Dedifferentiated amniotic fluid mesenchymal stem cell (primary cell): ENCODE data around the gene NPHP3.
"Not testable (repeated sequence)": the region's sequence is repeated elsewhere in the genome, so short reads cannot be mapped to it uniquely, and the experiment has no call there.

Experiments
- DNase-seq: peaks from one replicate; pipeline ENCODE4 v3.0.0-alpha.2; 2016; ENCODE audit errors: extremely low spot score

NPHP3 gene, protein sequence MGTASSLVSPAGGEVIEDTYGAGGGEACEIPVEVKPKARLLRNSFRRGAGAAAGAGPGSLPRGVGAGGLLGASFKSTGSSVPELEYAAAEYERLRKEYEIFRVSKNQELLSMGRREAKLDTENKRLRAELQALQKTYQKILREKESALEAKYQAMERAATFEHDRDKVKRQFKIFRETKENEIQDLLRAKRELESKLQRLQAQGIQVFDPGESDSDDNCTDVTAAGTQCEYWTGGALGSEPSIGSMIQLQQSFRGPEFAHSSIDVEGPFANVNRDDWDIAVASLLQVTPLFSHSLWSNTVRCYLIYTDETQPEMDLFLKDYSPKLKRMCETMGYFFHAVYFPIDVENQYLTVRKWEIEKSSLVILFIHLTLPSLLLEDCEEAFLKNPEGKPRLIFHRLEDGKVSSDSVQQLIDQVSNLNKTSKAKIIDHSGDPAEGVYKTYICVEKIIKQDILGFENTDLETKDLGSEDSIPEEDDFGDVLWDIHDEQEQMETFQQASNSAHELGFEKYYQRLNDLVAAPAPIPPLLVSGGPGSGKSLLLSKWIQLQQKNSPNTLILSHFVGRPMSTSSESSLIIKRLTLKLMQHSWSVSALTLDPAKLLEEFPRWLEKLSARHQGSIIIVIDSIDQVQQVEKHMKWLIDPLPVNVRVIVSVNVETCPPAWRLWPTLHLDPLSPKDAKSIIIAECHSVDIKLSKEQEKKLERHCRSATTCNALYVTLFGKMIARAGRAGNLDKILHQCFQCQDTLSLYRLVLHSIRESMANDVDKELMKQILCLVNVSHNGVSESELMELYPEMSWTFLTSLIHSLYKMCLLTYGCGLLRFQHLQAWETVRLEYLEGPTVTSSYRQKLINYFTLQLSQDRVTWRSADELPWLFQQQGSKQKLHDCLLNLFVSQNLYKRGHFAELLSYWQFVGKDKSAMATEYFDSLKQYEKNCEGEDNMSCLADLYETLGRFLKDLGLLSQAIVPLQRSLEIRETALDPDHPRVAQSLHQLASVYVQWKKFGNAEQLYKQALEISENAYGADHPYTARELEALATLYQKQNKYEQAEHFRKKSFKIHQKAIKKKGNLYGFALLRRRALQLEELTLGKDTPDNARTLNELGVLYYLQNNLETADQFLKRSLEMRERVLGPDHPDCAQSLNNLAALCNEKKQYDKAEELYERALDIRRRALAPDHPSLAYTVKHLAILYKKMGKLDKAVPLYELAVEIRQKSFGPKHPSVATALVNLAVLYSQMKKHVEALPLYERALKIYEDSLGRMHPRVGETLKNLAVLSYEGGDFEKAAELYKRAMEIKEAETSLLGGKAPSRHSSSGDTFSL (N-terminal part only)

DNA sequence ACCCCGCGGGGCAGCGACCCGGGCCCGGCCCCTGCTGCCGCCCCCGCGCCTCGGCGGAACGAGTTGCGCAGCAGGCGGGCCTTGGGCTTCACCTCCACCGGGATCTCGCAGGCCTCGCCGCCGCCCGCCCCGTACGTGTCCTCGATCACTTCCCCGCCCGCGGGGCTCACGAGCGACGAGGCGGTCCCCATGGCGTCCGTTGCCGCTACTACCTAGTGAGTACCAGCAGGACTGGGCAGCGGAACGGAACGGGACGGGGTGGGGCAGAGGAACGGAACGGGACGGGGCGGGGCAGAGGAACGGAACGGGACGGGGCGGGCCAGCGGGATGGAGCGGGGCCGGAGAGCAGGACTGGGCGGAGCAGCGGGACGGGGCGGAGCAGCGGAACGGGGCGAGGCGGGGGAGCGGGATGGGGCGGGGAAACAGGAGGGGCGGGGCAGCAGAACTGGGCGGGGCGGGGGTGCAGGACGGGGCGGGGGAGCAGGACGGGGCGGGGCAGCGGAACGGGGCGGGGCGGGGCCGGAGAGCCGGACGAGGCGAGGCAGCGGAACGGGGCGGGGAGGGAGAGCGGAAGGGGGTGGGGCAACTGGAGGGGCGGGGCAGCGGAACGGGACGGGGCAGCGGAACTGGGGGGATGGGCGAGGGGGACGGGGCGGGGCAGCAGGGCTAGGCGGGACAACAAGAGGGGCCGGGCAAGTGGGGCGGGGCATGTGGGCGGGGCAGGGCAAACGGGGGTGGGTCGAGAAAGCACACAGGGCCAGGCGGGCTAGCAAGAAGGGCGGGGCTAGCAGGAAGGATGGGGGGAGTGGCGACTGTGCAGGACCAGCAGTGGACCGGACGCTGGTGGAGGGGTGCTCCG, at the start of gene NPHP3:
NPHP3 (minus strand) TSS at position 245 of the 859 bp plus-strand sequence; CDS start at position 191, 54 bp downstream.
- peak; percentile 95 for DNase-seq

DNA sequence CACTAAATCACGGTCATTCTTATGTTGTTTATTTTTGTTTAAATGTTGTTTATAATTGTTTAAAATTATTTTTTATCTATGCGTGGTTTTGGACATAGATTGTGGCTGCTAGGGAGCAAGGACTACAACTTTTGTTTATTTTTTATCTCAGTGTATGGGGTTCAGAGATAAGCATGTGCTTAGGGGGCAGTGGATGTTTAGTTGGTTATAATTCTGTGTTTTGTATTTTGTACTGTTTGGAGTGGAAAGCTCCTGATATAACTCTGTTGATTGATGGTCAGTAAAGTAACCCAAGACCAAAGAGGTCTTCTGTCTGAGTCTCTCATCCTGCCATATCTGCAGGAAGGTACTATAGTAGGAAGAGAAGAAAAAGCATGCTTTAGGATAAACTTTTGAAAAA, 36.5 kb upstream of the NPHP3 start:
- no peak for DNase-seq

DNA sequence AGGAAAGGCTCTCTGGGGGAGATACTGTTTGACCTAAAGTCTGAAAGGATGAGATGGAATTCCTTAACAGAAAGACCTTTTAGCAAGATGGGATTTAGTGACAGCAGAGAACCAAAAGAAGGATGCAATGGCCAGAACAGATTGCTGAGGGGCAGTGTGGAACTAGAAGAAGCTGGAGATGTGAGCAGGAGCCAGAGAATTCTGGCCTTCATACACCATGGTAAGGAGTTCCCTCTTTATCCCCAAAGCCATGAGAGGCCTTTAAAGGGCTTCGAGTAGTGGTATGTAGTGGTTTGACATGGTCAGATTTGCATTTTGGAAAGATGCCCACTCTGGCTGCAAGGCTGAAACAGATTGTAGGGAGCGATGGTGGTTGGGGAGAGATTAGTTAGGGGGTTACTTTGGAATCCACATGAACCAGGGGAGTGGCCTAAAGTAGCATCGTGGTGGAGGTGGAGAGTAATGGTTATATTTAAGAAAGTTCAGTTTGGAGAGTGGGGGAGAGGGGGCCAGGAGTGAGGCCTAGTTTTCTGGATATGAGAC, 34.0 kb upstream of the NPHP3 start:
- DNase-seq = no peak

DNA sequence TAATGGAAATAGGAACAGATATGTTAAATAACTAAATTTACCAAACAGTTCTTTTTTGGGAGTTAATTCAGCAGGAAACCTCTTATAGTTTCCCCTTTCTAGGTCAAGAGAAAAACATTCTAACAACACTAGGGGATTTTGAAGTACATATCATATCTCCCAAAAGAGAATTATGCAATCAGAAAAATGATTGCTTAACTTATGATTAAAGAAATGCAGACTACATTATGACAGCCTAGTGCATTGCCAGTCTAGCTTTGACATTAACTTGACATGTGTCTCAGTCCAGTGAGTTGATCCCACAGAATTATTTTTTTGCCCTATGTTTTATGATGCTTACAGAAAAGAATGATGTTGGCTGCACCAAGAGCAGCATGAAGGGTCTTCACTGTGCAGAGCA, 31.7 kb upstream of the NPHP3 start:
- DNase-seq = no peak

DNA sequence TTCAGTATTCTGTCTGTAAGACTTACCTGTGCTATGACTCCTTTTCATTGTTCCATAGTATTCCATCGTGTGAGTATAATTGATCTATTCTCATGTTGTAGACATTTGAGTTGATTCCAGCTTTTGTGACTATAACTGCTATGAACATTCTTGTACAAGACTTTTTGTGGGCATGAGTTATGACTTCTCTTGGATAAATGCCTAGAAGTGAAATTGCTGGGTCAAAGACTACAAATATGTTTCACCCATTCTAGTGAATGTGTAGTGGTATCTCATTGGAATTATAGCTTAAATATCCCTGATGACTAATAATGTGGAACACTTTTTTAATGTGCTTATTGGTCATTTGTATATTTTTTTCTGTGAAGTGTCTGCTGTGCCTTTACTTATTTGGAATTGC, 27.6 kb upstream of the NPHP3 start:
- no peak for DNase-seq

DNA sequence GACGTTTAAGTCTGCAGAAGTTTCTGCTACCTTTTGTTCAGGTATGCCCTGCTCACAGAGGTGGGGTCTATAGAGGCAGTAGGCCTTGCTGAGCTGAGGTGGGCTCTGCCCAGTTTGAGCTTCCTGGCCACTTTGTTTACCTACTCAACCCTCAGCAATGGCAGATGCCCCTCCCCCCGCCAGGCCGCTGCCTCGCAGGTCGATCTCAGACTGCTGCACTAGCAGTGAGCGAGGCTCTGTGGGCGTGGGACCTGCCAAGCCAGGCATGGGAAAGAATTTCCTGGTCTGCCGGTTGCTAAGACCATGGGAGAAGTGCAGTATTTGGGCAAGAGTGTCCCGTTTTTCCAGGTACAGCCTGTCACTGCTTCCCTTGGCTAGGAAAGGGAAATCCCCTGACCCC, 24.5 kb upstream of the NPHP3 start:
- not testable (repeated sequence) for DNase-seq

DNA sequence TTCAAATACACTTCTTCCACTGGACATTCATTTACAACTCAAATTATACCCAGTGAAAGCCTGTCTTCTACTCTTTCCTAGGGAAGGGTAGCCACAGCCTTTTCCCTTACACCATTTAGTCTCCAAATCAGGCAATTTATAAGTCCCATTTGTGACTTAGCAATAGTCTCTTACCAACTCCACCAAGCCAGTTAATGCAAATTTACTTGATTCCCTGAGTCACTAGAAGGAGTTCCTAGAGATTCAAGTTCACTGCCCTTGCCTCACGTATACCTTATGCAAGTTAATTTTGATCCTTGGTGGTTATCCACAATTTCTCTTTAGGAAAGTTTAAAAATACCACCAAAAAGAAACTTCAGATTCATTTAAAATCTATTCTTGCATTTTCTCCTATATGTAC, 16.1 kb upstream of the NPHP3 start:
- DNase-seq = no peak

DNA sequence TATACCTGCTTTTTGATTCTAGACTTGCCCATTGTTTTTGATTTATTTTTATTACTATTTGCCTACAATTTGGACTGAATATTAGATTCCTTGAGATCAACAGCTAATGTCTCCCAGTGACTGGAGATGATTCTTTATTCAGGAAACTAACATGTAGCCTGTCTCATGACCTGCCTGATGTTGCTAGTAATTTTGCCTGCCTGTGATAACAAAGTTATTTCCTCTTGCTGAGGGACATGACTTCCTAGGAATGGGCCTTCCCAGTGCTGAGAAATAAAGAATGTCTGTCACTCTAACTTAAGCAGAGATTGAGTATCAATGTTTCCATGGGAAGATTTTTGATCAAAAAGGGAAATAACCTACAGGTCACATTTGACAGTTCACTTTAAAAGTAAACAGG, 13.4 kb upstream of the NPHP3 start:
- DNase-seq = no peak

DNA sequence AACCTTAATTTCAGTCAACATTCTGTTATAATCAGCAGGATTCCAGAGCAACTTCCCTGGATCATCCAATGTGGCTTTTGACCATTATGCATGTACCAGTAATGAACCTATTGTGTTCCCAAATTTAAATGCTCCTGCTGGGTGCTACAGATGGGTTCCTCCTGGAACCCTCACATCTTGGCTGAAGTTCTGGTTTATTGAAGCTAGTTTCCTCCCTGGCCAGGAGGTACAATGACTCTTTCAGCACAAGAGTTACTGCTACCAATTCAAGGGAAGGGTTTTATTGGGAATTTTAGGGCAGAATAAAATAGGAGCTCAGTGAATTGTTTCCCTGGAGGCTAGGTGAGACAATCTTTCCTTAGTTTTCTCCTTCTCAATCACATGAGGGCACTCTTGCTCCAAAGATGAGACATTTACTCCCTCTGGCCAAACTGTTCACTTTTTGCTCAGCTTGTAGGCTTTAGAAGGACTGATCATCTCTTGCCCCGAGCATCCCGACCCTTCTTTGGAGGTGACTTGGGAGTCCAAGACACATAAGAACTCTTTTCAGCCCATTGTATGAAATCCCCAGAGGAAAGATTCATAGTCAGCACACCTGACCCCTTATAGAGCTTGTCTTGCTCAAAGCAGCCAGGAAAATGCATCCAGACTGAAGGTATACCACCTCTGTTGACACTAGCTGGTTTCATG, 8.8 kb upstream of the NPHP3 start:
- peak; percentile 60 for DNase-seq

DNA sequence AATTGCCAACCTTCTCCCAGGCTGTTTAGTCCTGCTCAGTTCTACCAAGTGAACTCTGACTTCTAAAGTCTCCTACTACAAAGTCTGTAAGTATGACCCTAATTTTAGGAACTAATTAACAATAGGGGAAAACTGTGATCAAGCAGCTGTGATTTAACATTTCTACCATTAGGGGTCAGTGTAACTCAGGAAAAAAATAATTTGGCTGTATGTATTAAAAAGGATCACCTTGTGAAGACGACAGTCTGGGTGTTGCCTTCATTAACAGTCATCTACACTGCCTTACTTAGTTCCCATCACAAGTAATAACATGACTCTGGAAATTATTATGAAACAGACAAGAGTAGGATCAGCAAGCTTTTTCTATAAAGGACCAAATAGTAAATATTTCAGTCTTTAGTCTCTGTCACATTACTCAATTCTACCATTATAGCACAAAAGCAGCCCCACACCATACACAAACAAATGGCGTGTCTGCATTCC, 4.2 kb upstream of the NPHP3 start:
- peak; percentile 45 for DNase-seq

DNA sequence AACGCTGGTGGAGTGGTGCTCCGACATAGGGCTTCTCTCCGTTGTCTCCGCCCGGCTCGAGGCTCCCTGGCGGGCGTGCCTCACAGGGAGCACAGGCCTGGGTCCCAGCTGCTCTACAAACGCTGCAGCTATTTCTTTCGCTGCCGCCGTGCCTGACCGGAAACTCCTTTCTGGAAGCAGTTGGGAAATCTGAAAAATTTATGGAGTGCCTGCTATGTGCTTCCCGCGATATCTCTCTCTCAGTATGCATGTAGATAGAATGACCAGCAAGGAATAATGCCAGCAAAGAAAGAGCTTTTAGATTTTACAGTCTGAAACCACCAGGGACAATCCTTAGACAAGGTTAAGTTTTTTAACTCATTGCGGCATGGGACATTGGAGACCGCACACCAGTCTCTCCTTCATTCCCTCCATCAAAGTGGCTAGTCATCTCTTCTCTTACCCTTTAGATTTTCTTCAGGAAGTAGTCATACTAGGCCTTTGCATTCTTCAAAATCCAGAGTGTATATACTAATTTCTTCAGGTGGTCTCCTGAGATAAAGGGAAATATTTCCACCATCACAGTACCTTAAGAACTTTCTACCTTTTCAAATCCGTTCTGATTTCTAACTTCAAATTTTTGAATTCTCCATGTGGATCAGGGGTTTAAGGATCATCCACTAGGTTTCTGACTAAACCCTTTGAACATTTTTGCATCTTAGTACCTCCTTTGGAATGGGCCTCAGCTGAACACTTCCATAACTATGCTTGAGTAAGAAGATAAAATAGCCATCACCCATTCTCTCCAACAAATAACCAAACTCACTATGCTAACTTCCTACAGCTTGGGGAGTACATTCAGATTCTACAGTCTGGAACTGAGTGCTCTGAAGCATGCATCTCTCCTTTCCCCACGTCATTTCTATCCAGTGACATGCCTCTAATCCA, 1.1 kb upstream of the NPHP3 start:
- peak; percentile 58 for DNase-seq

DNA sequence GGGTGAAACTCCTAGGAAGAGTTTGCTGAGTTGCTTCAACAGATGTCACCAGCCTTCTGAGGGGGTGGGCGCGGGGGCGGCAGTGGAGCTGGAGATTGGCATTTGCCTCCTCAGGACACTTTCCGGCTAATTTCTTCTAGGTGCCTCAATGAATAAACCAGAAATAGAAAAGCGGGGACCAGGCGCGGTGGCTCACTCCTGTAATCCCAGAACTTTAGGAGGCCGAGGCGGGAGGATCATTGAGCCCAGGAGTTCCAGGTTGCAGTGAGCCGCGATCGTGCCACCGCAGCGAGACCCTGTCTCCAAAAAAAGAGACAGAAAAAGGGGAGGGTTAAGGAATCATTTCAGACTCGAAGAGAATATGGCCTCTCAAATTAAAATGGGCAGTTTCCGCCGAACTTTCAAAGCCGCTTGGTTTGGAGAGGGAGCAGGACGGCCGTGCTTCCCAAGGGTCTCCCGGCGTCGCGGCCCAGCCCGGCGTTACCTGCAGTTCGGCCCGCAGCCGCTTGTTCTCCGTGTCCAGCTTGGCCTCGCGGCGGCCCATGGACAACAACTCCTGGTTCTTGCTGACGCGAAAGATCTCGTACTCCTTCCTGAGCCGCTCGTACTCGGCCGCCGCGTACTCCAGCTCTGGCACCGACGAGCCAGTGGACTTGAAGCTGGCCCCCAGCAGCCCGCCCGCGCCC, 587 bp downstream of the NPHP3 start:
- DNase-seq = peak; percentile 56

DNA sequence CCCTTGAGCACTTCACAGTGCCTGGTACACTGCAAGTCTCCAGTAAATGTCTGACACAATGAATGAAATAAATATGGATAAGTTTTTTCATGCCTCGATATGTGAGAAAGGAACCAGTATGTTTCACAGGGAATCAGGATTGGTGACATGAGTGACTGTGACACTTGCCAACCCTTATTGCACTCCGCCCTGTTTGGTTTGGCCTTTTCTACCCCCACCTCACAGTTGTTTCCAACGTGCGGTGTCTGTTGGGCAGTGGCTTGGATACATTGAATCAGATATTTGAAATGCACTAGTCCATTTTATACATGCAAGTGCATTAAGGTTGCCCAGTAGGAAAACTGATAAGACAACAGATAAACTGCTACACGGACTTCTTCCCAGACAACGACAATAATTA, 2.0 kb downstream of the NPHP3 start:
- DNase-seq = no peak

DNA sequence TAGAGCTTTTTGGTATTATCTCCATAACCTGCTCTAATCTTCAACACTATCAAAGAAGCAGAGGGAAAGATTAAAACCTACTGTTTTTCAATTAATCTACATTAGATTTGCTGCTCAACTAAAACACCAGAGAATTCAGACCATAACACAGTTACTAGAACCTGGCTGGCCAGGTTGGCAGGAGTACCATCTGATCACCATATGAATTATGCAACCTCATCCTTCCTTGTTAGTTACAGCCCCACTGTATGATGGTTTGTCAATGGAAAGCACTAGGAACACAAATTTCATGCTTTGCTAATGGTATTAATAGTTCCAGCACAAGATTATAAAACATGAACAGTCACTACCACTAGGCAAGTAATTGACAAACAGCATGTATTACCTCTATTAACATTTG, 5.8 kb downstream of the NPHP3 start:
- no peak for DNase-seq

DNA sequence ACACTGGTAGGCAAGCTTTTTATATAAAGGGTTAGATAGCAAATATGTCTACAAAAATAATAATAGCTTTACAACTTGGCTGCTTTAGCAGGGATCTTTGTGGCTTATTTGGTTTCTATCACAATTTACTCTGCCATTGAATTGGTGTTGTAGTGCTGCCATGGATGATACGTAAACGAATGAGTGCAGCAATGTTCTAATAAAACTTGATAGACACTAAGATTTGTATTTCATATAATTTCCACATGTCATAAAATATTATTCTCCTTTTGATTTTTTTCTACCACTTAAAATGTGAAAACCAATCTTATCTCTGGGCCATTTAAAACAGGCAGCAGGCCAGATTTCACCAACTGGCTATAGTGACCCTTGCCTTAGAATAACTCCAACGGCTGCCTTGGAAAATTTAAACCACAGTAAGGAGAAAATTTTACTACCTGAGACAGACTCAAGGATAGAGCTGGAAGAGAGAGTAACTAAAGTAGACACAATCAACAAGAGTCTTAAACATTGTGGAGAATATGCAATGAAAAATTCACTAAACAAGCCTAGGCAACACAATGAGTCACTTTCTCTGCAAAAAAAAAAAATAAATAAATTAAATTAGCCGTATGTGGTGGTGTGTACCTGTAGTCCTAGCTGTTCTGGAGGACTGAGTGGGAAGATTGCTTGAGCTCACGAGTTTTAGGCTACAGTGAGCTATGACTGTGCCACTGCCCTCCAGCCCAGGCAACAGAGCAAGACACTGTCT, 8.1 kb downstream of the NPHP3 start:
- DNase-seq = no peak

DNA sequence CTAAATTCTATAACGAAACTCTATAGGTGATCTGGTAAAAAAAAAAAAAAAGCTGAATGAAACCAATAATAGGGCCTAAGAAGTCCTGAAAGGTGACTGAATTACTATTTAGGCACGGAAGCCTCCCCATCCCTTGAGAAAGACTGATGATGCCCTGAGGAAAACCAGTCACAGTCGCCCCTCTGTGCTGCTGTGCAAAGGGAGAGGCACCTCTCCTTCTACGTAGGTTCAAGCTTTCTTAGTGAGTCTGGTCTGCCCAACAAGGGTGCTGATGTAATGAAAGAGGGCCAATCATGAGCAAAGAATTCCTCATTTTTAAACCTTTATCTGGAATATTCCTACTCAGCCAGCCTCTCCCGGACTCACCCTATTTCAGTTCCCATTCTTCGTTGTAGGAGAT, 11.9 kb downstream of the NPHP3 start:
- DNase-seq = no peak

DNA sequence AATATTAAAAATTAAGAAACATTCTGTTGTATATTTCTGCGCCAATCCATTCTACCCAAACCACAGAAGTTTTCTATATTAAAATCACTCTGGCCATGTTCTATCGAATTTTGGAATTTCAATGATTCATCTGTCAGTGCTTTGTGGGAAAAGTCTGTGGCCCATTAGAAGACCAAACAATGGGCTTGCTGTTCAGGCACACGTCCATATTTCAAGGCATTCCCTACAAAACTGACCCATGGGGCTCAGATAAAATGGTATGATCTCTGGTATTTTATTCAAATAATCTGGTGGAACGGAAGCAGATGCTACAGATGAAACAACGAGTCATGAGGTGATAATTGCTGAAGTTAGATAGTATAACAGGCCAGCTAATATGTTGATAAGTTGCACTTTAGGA, 12.4 kb downstream of the NPHP3 start:
- no peak for DNase-seq

DNA sequence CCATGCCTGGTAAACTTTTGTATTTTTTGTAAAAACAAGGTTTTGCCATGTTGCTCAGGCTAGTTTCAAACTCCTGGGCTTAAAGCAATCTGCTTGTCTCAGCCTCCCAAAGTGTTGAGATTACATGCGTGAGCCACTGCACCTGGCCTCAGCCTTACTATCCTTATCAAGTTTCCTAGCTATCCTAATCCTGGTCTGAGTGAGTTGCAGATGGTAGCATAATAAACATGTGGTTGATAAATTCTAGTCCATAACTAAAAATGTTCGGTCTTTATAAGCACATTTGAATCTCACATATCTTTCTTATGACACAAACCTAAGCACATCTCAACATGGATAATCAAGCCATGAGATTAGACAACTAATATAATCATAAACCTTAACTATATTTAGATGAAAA, 18.5 kb downstream of the NPHP3 start:
- DNase-seq = no peak
